Epidermal melanocyte (primary cell): ENCODE data around the gene PPP1R3F.

Experiments used
- DNase-seq: peaks from one replicate; pipeline ENCODE4 v3.0.0; 2011; ENCODE audit warnings: low spot score; ENCODE audit not compliant: insufficient read length

PPP1R3F gene

DNA sequence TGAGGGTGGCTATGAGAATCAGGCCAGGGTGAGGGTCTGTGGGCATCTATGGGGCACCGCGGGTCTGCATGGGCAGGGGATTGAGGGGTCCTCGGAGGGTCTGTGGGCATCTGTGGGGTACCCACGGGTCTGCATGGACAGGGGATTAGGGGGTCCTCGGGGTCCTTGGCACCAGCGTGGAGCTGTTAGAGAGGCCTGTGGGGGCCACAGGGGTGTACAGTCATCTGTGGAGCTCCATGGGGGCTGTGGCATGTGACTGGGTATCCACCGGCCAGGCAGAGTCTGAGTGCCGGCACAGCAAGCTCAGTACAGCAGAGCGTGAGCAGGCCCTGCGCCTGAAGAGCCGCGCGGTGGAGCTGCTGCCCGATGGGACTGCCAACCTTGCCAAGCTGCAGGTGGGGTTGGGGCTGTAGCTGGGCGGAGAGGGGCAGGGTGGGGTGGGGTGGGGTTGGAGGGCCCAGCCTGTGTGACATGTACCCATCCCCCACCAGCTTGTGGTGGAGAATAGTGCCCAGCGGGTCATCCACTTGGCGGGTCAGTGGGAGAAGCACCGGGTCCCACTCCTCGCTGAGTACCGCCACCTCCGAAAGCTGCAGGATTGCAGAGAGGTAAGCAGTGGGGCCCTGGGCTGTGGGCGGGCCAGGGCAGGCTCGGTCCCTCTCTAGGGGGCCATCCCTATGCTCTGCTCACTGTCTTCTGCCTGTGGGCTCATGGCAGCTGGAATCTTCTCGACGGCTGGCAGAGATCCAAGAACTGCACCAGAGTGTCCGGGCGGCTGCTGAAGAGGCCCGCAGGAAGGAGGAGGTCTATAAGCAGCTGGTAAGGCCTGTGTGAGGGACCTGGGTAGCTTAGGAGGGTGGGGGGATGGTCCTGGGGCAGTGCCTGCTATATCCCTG lies 21.4 kb upstream of the PPP1R3F start:
- no peak for DNase-seq

DNA sequence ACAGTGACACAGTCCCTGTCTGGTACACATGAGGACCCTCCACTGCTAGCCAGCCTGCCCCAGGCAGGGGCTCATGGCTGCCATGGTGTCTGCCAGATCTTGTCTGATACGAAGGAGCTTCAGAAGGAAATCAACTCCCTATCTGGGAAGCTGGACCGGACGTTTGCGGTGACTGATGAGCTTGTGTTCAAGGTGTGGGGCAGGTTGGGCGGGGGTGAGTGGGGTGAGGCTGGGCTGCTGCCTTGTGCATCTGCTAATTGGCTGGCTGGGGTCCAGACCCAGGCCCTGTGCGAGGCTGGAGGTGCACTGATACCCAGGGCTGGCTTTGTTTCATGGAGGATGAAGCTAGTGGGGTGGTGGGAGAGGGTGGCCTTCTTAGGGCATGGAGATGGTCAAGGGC lies 20.5 kb upstream of the PPP1R3F start:
- no peak for DNase-seq

DNA sequence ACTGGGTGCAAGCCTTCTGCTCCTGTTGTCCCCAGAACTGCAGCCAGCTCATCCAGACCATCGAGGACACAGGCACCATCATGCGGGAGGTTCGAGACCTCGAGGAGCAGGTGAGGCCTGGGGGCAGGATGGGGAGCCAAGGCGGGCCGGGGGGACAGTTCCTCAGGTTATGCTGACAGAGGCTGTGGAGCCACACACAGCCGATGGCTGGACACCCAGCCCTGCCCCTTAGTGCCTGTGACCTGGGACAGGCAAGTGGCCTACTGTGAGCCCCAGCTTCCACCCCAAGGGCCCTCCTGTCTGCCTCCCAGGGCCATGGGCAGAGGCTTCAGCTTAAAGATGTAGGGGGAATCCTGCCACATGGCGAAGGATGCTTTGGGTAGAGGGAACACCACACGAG lies 20.0 kb upstream of the PPP1R3F start:
- no peak for DNase-seq

- DNase-seq, result no peak
These were observed 19.5 kb upstream of the PPP1R3F start for GRCh38 chrX:49250066-49250465.

- no peak for DNase-seq
These were observed 19.0 kb upstream of the PPP1R3F start for GRCh38 chrX:49250578-49250977.

GRCh38 chrX:49251325-49251724 lies 18.3 kb upstream of the PPP1R3F start:
- DNase-seq, result no peak

- no peak for DNase-seq
These were observed 15.0 kb upstream of the PPP1R3F start for GRCh38 chrX:49254639-49255038.

GRCh38 chrX:49256268-49256995 lies 13.2 kb upstream of the PPP1R3F start:
- no peak for DNase-seq

DNA sequence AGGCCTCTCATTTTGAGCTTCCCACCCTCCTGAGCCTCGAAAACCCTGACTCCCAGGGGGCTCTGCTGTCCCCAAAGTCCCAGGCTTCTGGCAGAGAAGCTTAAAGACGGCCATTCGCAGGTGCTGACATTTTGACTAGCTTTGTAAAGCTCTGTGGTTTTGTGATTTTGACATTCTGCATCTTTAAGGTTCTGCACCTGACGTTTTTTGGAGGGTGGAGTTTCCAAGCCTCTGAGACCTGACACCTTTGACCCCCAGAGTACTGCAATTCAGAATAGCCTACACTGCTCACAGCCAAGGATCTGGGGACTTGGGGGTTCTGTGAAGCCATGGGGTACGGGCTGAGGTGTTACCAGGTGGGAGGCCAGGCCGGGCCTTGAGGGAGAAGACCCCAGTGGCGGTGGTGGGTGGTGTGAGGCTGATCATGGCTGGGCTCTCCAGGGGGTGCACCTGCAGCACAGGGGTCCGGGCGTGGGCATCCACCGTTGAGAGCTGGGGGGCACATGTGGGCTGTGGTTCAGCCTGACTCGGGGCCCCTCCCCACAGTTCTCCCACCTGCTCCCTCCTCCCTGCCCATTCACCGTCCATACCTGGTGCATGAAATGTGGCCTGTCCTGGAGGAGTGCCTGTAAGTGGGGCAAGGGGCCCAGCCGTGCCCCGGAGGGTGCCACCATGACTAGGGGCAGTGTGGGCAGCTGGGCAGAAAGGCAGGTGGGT lies 12.4 kb upstream of the PPP1R3F start:
- DNase-seq, result no peak

GRCh38 chrX:49257846-49258748 lies 11.5 kb upstream of the PPP1R3F start:
- no peak for DNase-seq

DNA sequence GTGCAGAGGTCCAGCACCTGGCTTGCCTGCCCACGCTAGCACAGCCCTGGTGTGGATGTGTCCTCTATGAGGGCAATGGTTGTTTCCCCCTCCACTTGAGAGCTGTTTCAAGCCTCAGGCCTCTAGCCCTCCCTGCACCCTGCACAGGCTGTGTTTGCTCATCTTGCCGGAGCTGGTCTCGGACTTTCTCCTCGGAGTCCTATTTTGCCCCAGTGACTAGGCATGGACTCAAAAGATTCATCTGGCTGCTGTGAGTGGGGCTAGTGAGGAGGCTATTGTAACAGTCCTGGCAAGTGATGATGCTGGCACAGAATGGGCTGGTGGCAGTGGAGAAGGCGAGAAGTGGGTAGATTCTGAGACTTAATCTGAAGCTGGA lies 10.9 kb upstream of the PPP1R3F start:
- DNase-seq, result no peak

- no peak for DNase-seq
These were observed 9.2 kb upstream of the PPP1R3F start for GRCh38 chrX:49260221-49260985.

GRCh38 chrX:49262603-49263002 lies 7.0 kb upstream of the PPP1R3F start:
- DNase-seq, result no peak

- DNase-seq, result no peak
These were observed 6.0 kb upstream of the PPP1R3F start for GRCh38 chrX:49263631-49264030.

- no peak for DNase-seq
These were observed 5.1 kb upstream of the PPP1R3F start, which contains the start of gene FOXP3 for GRCh38 chrX:49264460-49264859. Gene FOXP3, minus strand, starts transcription at chrX:49264710. Its CDS starts 6,205 bp downstream, at chrX:49258505.

DNA sequence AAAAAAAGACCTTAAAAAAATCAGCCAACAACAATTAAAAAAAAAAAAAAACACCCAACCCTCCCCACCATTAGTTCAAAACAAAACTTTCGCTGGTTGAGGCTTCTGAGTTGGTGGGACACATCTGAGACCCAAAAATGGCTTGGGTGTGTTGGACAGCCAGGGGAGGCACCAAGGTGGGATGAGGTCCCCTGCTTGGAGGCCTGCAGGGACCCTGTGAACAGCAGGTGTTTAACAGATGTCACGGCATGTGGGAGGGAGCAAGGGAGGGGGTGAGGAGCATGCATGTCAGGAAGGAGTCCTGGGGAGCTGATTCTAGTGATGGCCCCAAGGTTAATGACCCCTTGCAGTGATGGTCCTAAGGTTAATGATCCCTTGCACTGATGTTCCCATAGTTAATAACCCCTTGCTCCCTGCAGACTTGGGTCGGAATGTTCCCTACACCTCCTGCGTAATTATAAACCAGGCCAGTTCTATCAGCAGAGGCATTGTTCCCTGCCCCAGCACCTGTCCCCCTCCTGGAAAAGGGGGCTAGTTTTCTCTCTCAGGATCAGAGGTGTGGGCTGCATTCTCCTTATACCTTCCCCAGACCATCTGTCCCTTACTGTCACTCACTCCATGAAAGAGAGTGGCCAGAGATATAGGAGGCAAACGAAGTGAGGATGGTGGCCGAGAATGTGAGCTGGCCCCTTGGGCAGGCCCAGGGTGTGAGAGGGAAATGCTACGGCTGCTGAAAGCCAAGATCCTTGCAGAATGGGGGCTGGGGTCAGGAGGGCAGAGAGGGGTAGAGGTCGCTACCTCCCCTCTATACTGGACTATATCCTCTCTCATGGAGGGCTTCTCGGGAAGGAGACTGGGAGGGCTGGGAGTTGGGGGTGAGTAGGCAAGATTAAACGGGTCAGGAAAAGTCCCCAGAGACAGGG lies 2.8 kb upstream of the PPP1R3F start:
- no peak for DNase-seq

- no peak for DNase-seq
These were observed 937 bp upstream of the PPP1R3F start for GRCh38 chrX:49268702-49269009.

- peak; percentile 87 for DNase-seq
These were observed 405 bp upstream of the PPP1R3F start for GRCh38 chrX:49269010-49269766.
